H1 (cell line): ENCODE data around the gene PIM2. TPM values are rescaled to one million over a fixed set of nuclear protein-coding genes. Genes with fewer than 3 reads are reported as not detected.
A peak's percentile ranks its signal among the peaks of the same experiment; 100 is the strongest.

Experiments used
- CTCF ChIA-PET: fragments of 300-600 bp; sonication (Branson Sonifier 250); formaldehyde crosslinking; loops from one replicate; lab custom pipeline; 2021; ENCODE audit not compliant: partially characterized antibody; lab: Charles Lee
- POLR2A ChIA-PET: fragments of 300-600 bp; sonication (Branson Sonifier 250); formaldehyde crosslinking; loops from one replicate; lab custom pipeline; 2021; ENCODE audit warnings: inconsistent platforms; ENCODE audit not compliant: partially characterized antibody; lab: Charles Lee
- DNase-seq, 2 experiments: peaks; one replicate each; pipeline versions ENCODE4 v3.0.0 to v3.0.0-alpha.2; 2010 to 2022; ENCODE audit warnings: low spot score in 2 of 2, low read depth in 1 of 2, mixed read lengths in 1 of 2
- FAIRE-seq: peaks from 2 replicates; lab custom pipeline; 2011; peaks lifted over from hg19 to GRCh38; lab: Jason Lieb, UNC
- H2AFZ ChIP-seq: 2 replicates; pipeline ENCODE4 v1.8.1; 2012; ENCODE audit warnings: low read length, inconsistent platforms
- H2AK5ac ChIP-seq: 2 replicates; pipeline ENCODE4 v1.6.1; 2013; ENCODE audit warnings: low read depth, low read length
- H2BK120ac ChIP-seq: replicated peaks from 2 replicates; pipeline ENCODE3; 2013; ENCODE audit warnings: low read depth, low read length, inconsistent platforms
- H2BK12ac ChIP-seq: 2 replicates; pipeline ENCODE4 v1.6.1; 2013; ENCODE audit warnings: low read depth, low read length
- H2BK15ac ChIP-seq: 2 replicates; pipeline ENCODE4 v1.6.1; 2013; ENCODE audit warnings: low read length
- H2BK20ac ChIP-seq: 2 replicates; pipeline ENCODE4 v1.6.1; 2013; ENCODE audit warnings: low read length
- H2BK5ac ChIP-seq: 2 replicates; pipeline ENCODE4 v1.6.1; 2013; ENCODE audit warnings: low read depth, low read length
- H3K14ac ChIP-seq: 2 replicates; pipeline ENCODE4 v1.6.1; 2013; ENCODE audit warnings: inconsistent platforms; ENCODE audit not compliant: insufficient read length
- H3K18ac ChIP-seq: 2 replicates; pipeline ENCODE4 v1.6.1; 2013; ENCODE audit warnings: low read length; ENCODE audit errors: extremely low read depth
- H3K23ac ChIP-seq: 2 replicates; pipeline ENCODE4 v1.6.1; 2013; ENCODE audit warnings: inconsistent platforms; ENCODE audit not compliant: insufficient read length
- H3K23me2 ChIP-seq: 2 replicates; pipeline ENCODE4 v1.6.1; 2013; ENCODE audit warnings: low read depth, low read length
- H3K27ac ChIP-seq: 2 replicates; pipeline ENCODE4 v1.6.1; 2011; ENCODE audit warnings: low read depth, low read length, inconsistent platforms
- H3K27me3 ChIP-seq, 4 experiments: replicated peaks in 1 of 4; 1 replicate in 1 of 4; 2 replicates in 3 of 4; pipeline versions ENCODE4 v1.6.1 to v1.8.1; 2011 to 2013; ENCODE audit warnings: low read length in 3 of 4, mild to moderate bottlenecking in 3 of 4, inconsistent platforms in 2 of 4, mixed read lengths in 2 of 4, moderate library complexity in 1 of 4; ENCODE audit not compliant: control insufficient read depth in 3 of 4, insufficient read depth in 3 of 4; ENCODE audit errors: extremely low read depth in 1 of 4
- H3K36me3 ChIP-seq, 4 experiments: 2 replicates each; pipeline versions ENCODE4 v1.6.1 to v1.8.1; 2011 to 2013; ENCODE audit warnings: mild to moderate bottlenecking in 4 of 4, low read length in 3 of 4, moderate library complexity in 2 of 4, control low read depth in 1 of 4, inconsistent platforms in 1 of 4; ENCODE audit not compliant: insufficient read depth in 4 of 4, control insufficient read depth in 2 of 4
- H3K4ac ChIP-seq: replicated peaks from 2 replicates; pipeline ENCODE3; 2013; ENCODE audit warnings: low read length, low read depth, mixed read lengths, inconsistent platforms; ENCODE audit not compliant: insufficient read length
- H3K4me1 ChIP-seq, 4 experiments: replicated peaks in 1 of 4; 1 replicate in 1 of 4; 2 replicates in 3 of 4; pipeline versions ENCODE4 v1.6.1 to v1.8.1; 2011 to 2013; ENCODE audit warnings: low read length in 3 of 4, inconsistent platforms in 2 of 4, mixed read lengths in 1 of 4; ENCODE audit not compliant: insufficient read depth in 4 of 4, control insufficient read depth in 3 of 4
- H3K4me2 ChIP-seq, 2 experiments: 2 replicates each; pipeline versions ENCODE4 v1.6.1 to v1.8.1; 2011 to 2013; ENCODE audit warnings: low read depth in 2 of 2, low read length in 2 of 2, control low read depth in 1 of 2, inconsistent platforms in 1 of 2, mild to moderate bottlenecking in 1 of 2; ENCODE audit not compliant: insufficient read depth in 1 of 2
- H3K4me3 ChIP-seq, 4 experiments: fragments of 200-600, 300-600 bp in 1 of 4; sonication (generic), shearing (Covaris generic), sonication (Bioruptor Twin) in 1 of 4; 2 replicates each; pipeline versions ENCODE4 v1.5.1 to v1.8.1; 2011 to 2016; ENCODE audit warnings: low read length in 4 of 4, low read depth in 3 of 4, control low read depth in 2 of 4, inconsistent platforms in 2 of 4, mild to moderate bottlenecking in 2 of 4, mixed read lengths in 1 of 4, moderate library complexity in 1 of 4; ENCODE audit not compliant: insufficient read depth in 2 of 4; ENCODE audit errors: extremely low read depth in 1 of 4
- H3K56ac ChIP-seq: replicated peaks from 2 replicates; pipeline ENCODE3; 2013; ENCODE audit warnings: low read depth, mild to moderate bottlenecking, mixed read lengths, low read length, inconsistent platforms; ENCODE audit not compliant: insufficient read length
- H3K79me1 ChIP-seq: 2 replicates; pipeline ENCODE4 v1.6.1; 2013; ENCODE audit warnings: low read depth, low read length, control low read depth
- H3K79me2 ChIP-seq, 2 experiments: 2 replicates each; pipeline versions ENCODE4 v1.6.1 to v1.8.1; 2012 to 2013; ENCODE audit warnings: low read length in 2 of 2, mild to moderate bottlenecking in 2 of 2, inconsistent platforms in 1 of 2; ENCODE audit not compliant: insufficient read depth in 2 of 2, control insufficient read depth in 1 of 2
- H3K9ac ChIP-seq, 4 experiments: replicated peaks in 1 of 4; 1 replicate in 1 of 4; 2 replicates in 3 of 4; pipeline versions ENCODE4 v1.6.1 to v1.8.1; 2011 to 2013; ENCODE audit warnings: low read depth in 3 of 4, low read length in 3 of 4, control low read depth in 2 of 4, mild to moderate bottlenecking in 2 of 4, moderate library complexity in 2 of 4, inconsistent platforms in 1 of 4; ENCODE audit errors: extremely low read depth in 1 of 4
- H3K9me3 ChIP-seq, 2 experiments: 2 replicates each; pipeline versions ENCODE4 v1.6.1 to v1.8.1; 2012 to 2013; ENCODE audit warnings: mild to moderate bottlenecking in 2 of 2, moderate library complexity in 2 of 2, control low read depth in 1 of 2, inconsistent platforms in 1 of 2, low read depth in 1 of 2, low read length in 1 of 2, mixed read lengths in 1 of 2; ENCODE audit not compliant: insufficient read depth in 2 of 2
- H4K20me1 ChIP-seq, 2 experiments: replicated peaks in 1 of 2; 2 replicates each; pipeline versions ENCODE3 to v1.8.1; 2011 to 2013; ENCODE audit warnings: inconsistent platforms in 2 of 2, low read length in 2 of 2, mild to moderate bottlenecking in 1 of 2; ENCODE audit not compliant: insufficient read depth in 2 of 2, control insufficient read depth in 1 of 2
- H4K5ac ChIP-seq: 2 replicates; pipeline ENCODE4 v1.6.1; 2013; ENCODE audit warnings: low read length, low read depth, mixed read lengths, inconsistent platforms; ENCODE audit not compliant: insufficient read length
- H4K8ac ChIP-seq: 2 replicates; pipeline ENCODE4 v1.8.0; 2013; ENCODE audit warnings: mild to moderate bottlenecking, moderate library complexity, low read length, inconsistent platforms; ENCODE audit not compliant: insufficient read depth; ENCODE audit errors: extremely low read depth
- H4K91ac ChIP-seq: replicated peaks from 2 replicates; pipeline ENCODE3; 2013; ENCODE audit warnings: low read length, mixed read lengths, inconsistent platforms; ENCODE audit not compliant: insufficient read length
- CTBP2 ChIP-seq: IDR thresholded peaks from 2 replicates; pipeline ENCODE4 v1.7.0; 2011; ENCODE audit warnings: borderline replicate concordance, mild to moderate bottlenecking, moderate library complexity, mixed read lengths, low read length; ENCODE audit not compliant: insufficient read depth, insufficient read length
- EP300 ChIP-seq, 2 experiments: IDR thresholded peaks; 1 replicate in 1 of 2; 2 replicates in 1 of 2; pipeline ENCODE4 v1.6.1; 2011 to 2012; ENCODE audit warnings: low read depth in 2 of 2, low read length in 2 of 2, mild to moderate bottlenecking in 2 of 2, borderline replicate concordance in 1 of 2, inconsistent platforms in 1 of 2, moderate library complexity in 1 of 2
- HDAC6 ChIP-seq: IDR thresholded peaks from one replicate; pipeline ENCODE4 v1.7.1; 2012; ENCODE audit warnings: low read depth, mild to moderate bottlenecking, inconsistent platforms, low read length, moderate library complexity
- KDM5A ChIP-seq: fragments of 200-600 bp; IDR thresholded peaks from 2 replicates; pipeline ENCODE4 v1.7.1; 2012; ENCODE audit warnings: mild to moderate bottlenecking, low read length, inconsistent platforms, mixed read lengths
- PHF8 ChIP-seq: fragments of 200-600 bp; sonication (generic); conservative IDR thresholded peaks from 2 replicates; pipeline ENCODE4 v1.7.1; 2012; ENCODE audit warnings: low read depth, mild to moderate bottlenecking, inconsistent platforms, low read length, moderate library complexity
- POLR2AphosphoS5 ChIP-seq: IDR thresholded peaks from 2 replicates; pipeline ENCODE4 v1.6.1; 2011; ENCODE audit warnings: low read depth, low read length
- RBBP5 ChIP-seq: IDR thresholded peaks from 2 replicates; pipeline ENCODE4 v1.7.1; 2012; ENCODE audit warnings: low read depth, mild to moderate bottlenecking, inconsistent platforms, low read length, moderate library complexity, borderline replicate concordance
- SIRT6 ChIP-seq: IDR thresholded peaks from one replicate; pipeline ENCODE4 v1.7.1; 2012; ENCODE audit warnings: low read length, inconsistent platforms
- SRF ChIP-seq: IDR thresholded peaks from 2 replicates; pipeline ENCODE4 v1.6.1; 2011; ENCODE audit warnings: mild to moderate bottlenecking, low read depth, low read length, moderate library complexity
- TCF12 ChIP-seq: IDR thresholded peaks from 2 replicates; pipeline ENCODE4 v1.6.1; 2011; ENCODE audit warnings: low read depth, mild to moderate bottlenecking, low read length
- WGBS, 2 experiments: shearing (Covaris generic) in 1 of 2; methylation state at CpG; one replicate each; pipeline versions ENCODE4 v1.1.6 to v1.1.7; 2013 to 2015; ENCODE audit warnings: low lambda C conversion rate in 2 of 2, mixed read lengths in 2 of 2, inconsistent platforms in 1 of 2, low coverage in 1 of 2, missing lambda C conversion rate in 1 of 2; ENCODE audit not compliant: insufficient replicate concordance in 2 of 2, insufficient coverage in 1 of 2, insufficient read length in 1 of 2; ENCODE audit errors: extremely low coverage in 1 of 2, missing lambda C conversion rate in 1 of 2; 5-methylcytosine and 5-hydroxymethylcytosine counted together
- polyA plus RNA-seq, 7 experiments: library from polyadenylated mRNA; depleted of rRNA in 3 of 7; stranded (reverse) in 5 of 7; unstranded in 2 of 7; fragments of >200 nt in 5 of 7; fragments of 200-250 nt in 2 of 7; gene quantifications; 1 replicate in 5 of 7; 2 replicates in 1 of 7; 4 replicates in 1 of 7; pipeline versions ENCODE4 v1.2.1 to v1.2.3, GENCODE V29; 2011 to 2013; ENCODE audit warnings: missing spikeins in 2 of 7, mixed read lengths in 2 of 7
- total RNA-seq: library from RNA; stranded (reverse); fragmentation: NEBNext Ultra II Directional; extraction: Animal tissue kit (Norgen Biotek cat#: 25700); gene quantifications from 2 replicates; pipeline ENCODE4 v1.2.1, GENCODE V29; 2021

PIM2 gene
- total and polyA plus RNA-seq, 2 of the 8 experiments (the other 6 are each of a cell fraction or from before 2014, with no cell fraction given): 180 to 203 TPM

- Histone ChIP-seq H2BK120ac (no peak overlapping the region), H3K56ac (no peak overlapping the region), H3K23ac (no peak overlapping the region), H3K36me3 (peaks cover 6 to 22% (median 16%) of the 10 kb centered on the region in 4 experiments; a peak in 6 of 8 replicates), H3K4me3 (no peak overlapping the region), H3K9ac (no peak overlapping the region), H3K4ac (no peak overlapping the region), H2BK12ac (no peak overlapping the region), H2AK5ac (no peak overlapping the region), H3K18ac (no peak overlapping the region), H3K4me1 (peaks cover 0 to 3% (median 2%) of the 10 kb centered on the region in 4 experiments; a peak in 3 of 7 replicates), H3K14ac (no peak overlapping the region), H4K5ac (no peak overlapping the region), H2AFZ (no peak overlapping the region), H4K91ac (no peak overlapping the region), H3K79me2 (peaks cover 0 to 24% of the 10 kb centered on the region in 2 experiments; a peak in 2 of 4 replicates), H2BK15ac (no peak overlapping the region), H4K20me1 (peaks cover 7 to 8% of the 10 kb centered on the region in 2 experiments), H3K23me2 (peaks cover 5% of the 10 kb centered on the region), H2BK5ac (no peak overlapping the region), H3K79me1 (no peaks in the 10 kb centered on the region; the same call in 1 of the 2 replicates), H3K27me3 (no peaks in the 10 kb centered on the region), H3K9me3 (no peaks in the 10 kb centered on the region), H2BK20ac (no peak overlapping the region), H3K4me2 (peak overlapping the region in 1 of 2 experiments; percentile 94; a peak in 1 of 4 replicates), H3K27ac (no peak overlapping the region), H4K8ac (no peak overlapping the region)
- POLR2A ChIA-PET: interaction anchor here (1.0 to 4.7 kb wide), 5 partner anchors 10 to 37 kb away, joined by 3 to 49 read pairs (median 9); partner anchors contain the start of gene SLC35A2
- TF ChIP-seq POLR2AphosphoS5 (no peak), HDAC6 (no peak), CTBP2 (no peak), RBBP5 (no peak), SIRT6 (no peak), EP300 (IDR thresholded peaks at IDR 0.05; ENCODE audit: borderline replicate concordance in 1 of 2, low read depth in 2 of 2, low read length in 2 of 2) (no peak), PHF8 (no peak), TCF12 (no peak), KDM5A (no peak), SRF (no peak)
- DNase-seq (no peak), FAIRE-seq (no peak)
- CTCF ChIA-PET: interaction anchor here (0.7 to 1.4 kb wide), 2 partner anchors 57 to 93 kb away, joined by 3 read pairs; no protein-coding TSS in a partner anchor
- WGBS, 2 experiments: 98% methylated on average over 8 of the region's 8 CpGs; no CpG with 5 or more reads in 1 of the 2 experiments
Observed at GRCh38 chrX:48899078-48899410, 19.8 kb downstream of the PIM2 start.
